ENCODE results near the gene BOD1.

BOD1 gene

DNA sequence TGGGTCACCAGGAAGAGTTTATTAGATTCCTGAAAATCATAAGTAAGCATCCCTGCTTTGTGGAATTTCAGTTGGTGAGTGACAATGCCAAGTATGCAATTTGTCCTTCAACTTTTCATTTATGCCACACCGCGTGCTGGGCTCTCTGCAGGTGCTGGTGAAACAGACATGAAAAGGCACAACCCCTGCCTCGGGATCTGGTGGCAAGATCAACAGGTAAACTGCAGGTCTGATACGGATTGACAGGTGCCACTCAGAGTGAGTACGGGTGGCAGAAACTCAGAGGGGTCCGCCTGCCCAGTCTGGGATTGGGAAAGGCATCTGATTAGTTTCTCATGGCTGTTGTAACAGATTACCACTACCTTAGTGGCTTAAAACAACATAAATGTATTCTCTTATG is 40.5 kb downstream of the BOD1 start:
- no peak for DNase-seq (ENCODE audit: low spot score)

DNA sequence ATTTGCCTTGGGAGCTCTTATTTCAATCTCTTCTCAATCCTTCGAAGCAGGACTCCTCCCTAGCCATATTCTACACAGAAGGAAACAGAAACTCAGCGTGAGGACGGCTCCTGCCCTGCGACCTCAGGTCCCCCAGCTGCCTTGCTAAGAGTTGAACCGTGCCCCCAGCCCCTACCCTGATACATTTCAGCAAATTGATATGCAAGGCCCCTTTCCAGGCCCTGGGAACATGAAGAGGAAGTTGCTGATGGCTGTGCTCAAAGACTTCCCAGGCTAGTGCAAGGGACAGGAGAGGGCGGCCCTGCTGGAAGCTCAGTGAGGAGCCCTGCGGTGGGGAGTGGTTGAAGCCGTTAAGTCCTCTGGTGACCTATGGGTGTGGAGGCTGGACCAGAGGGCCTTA is 41.5 kb downstream of the BOD1 start:
- DNase-seq (ENCODE audit: low spot score): no peak

DNA sequence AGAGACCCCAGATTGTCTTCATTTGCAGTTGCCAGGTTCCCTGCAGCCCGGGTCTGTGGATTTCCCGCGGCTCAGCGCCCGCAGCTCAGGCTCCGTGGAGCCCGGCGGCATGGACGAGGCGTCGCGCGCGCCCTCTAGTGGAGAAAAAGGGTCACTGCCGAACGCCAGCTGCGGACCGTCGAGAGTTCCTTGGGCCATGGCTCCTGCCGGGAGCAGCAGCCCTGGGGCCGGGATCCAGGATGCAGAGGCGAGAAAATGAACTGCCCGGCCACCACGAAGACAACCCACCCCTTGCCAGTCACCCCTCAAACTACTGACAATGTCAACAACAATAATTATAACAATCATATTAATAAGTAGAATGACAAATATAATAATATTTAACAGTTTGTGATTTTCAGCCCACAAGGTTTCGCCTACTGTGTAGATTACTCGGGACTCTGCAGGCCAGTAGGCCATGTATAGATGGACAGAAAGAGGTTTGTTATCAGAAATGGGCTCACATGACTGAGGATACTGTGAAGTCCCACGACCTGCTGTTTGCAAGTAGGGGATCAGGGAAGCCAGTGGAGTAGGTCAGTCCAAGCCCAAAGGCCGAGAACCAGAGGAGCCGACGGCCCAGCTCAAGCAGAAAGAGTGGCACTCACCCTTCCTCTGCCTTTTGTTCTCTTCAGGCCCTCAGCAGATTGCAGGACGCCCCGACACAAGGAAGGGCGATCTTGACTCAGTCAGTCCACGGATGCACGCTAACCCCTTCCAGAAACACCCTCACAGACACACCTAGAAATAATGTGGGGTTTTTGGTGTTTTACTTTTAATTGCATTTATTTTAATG is 43.1 kb downstream of the BOD1 start:
- DNase-seq (ENCODE audit: low spot score): peak; percentile 57

DNA sequence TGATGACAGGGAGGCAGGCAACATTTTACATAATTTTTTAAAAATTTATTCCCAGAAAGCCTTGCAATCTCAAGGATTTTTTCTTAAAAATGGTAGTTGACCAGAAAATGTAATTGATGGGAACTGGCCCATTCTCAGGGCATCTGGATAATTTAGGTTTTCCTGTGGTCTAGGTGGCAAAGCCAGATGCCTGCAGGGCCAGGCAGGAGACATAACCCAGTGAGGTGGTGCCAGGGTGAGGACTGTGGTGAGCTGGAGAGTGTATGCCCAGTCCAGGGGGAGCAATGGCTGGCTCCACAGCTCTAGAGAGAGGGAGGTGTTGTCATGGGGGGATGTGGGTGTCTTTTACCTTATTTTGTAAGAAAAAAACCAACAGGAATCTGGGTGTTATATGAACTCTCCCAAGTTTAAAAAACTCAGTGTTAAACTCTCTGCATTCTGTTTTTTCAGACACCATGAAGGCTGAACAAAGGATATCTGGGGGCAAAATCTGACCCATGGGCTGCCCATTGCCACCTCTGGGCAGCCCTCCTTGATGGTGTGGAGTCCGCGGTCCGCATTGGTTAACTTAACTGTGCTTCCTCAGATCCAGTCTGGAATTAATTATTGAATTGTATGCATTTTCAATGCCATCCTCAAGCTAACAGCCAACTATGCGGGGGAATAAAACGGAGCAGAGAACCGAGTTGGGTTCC is 43.9 kb downstream of the BOD1 start:
- DNase-seq (ENCODE audit: low spot score): no peak

DNA sequence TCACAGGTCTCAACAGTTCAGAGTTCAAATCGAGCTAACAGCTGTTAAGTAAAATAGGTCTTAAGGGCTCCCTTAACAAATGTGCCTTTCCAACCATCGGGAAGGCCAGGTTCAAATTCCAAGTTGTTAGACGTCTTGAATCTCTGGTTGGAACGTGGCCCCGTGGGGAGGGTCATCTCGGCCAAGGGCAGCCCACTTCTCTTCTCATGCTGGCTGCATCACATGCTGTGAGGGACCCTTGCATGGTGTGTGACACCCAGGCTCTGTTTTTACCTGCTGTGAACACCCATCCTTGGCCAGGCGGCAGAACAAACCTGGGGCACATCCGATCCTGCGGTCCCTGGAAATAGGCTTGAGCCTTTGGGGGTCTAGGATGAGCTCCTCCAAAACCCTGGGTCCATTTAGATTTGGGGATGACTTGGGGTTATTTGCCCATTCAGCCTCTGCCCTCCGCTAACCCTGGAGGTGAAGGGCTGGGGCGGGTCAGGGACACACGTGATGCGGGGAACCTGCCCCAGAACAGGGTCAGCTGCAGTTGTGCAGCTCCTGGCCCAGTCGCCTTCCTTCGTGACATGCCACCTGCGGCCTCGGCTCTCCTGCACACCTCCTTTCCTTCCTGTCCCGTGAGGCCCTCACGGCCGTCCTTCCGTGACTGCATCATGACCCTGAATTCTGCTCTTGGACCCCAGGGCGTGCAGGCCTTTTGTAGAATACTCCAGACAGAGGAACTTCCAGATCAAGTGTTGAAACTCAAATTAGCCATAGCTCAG is 45.9 kb downstream of the BOD1 start:
- no peak for DNase-seq (ENCODE audit: low spot score)

DNA sequence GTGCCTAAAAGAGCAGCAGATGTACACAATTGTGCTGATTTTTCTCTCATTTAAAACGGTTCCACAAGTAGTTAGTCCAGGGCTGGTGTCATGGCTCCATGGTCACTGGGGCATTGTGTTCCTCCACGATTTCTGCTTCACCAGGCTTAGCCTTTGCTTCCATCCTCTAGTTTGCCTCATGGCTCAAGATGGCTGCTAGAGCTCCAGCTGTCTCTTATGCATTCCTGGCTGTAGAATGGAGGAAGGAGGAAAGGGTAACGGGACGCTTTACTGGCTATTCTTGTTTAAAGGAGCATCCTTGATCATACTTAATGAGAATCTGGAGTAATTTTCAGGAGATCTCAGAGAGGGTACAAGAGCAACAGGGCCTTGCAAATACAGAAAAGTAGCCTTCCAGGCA is 47.7 kb downstream of the BOD1 start:
- no peak for DNase-seq (ENCODE audit: low spot score)

DNA sequence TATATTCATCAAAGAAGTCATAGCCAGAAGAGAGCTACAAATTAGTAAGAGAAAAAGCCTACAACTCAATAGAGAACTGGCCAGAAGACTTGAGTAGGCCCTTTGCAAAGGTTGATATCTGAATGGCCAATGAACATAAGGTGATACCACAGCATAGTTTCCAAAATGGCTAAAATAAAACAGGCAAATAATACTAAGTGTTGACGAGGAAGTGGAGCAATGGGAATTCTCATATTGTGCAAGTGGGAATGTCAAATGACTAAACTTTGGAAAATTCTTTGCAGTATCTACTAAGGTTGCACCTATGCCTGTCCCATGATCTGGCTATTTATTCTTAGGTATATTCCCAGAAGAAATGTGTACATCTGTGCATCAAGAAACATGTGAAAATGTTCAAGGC is 48.3 kb downstream of the BOD1 start:
- no peak for DNase-seq (ENCODE audit: low spot score)

DNA sequence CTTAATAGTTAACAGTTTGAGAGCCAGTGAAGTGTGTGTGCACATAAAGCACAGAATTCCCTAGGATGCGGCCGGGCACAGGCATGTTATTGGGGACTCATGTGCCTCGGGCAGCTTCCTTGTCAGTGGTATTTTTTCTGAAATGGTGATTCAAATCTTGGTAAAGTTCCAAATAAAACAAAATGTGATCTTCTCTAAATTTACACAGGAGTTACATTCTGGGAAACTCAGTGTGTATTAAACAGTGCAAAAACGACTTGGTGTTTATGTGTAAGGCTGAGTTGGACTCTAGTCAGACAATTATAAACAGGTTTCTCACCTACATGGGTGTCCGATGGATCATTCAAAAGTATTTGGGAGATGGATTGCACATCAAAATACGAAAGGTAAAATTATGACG is 48.9 kb downstream of the BOD1 start:
- no peak for DNase-seq (ENCODE audit: low spot score)

DNA sequence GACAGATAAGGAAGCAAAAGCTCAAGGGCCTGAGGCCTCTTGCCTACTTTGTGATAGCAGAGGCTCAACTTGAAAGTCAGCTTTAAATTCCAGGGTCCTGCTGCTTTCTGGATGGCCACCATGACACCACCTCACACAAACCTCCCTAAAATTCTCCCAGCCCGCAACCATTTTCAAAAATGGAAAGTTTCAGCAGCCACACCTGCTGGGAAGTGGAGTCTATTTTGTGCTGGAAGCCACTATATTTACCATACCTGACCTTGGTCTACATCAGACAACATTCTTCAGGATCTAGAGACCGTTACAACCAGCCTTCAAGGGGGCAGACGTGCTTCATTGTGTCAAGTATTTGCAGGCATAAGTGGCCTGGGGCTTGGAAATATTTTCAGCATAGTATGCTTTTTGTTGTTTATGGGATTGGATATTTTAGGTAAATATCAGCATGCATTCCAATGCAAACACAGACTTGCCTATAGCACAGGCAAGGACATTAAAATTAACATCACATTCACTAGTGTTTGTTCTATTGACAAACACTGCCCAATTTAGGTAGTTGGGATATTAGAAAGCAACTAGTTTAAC is 50.9 kb downstream of the BOD1 start:
- DNase-seq (ENCODE audit: low spot score): no peak

DNA sequence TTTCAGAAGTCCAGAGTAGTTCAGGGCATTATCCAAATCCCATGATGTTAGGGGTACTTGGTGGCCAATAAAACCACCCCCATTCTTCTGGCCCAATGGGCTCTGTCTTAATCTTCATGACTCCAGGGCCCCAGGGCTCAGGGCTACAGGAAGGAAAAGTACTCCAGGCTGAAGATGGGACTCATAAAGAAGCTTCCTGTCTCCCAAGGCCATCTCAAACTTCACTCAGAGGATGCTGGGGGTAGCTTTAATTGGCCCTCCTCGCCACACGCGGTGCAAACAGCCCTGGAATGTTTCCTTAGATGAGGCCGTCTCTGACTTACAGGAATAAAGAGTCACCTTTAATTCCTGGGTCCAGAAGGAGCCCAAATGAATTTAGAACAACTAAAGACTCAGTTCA is 52.3 kb downstream of the BOD1 start:
- no peak for DNase-seq (ENCODE audit: low spot score)

DNA sequence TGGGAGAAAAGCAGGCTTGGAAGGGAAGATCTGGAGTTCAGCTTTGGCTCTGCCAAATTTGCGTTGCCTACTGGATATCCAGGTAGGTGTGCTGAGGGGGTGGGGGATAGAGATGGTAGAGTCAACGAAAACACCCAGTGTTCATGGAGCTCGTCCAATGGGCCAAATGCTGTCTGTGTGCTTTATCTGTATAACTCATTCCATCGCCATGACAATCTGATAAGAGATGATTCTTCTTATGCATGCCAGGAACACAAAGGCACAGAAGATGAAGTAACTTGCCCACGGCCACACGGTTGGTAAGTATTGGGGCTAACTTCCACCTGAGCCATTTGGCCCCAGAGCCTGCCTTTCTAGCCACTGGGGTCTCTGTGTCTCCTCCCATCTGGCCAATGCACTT is 53.2 kb downstream of the BOD1 start:
- DNase-seq (ENCODE audit: low spot score): no peak

DNA sequence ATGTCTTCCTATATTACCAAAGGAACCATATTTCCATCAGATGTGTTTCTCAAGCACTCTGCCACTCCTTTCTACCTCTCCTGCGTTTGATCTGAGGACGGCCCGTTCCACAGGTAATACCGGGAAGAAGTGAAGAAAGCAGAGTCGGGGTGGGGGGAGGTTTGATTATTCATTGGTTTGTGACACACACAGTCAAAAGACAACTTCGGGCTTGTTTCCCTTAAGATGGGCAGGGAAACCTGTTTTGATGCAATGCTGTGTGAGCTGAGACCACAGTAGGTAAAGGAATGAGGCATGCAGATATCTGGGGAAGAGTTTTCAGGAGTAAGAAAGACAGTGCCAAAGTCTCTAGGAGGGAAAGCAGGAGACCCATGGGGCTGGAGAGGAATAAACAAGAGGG is 54.0 kb downstream of the BOD1 start:
- no peak for DNase-seq (ENCODE audit: low spot score)
